ENCODE measurements around the gene PLOD1.

- TF ChIP-seq, protein P1, sequence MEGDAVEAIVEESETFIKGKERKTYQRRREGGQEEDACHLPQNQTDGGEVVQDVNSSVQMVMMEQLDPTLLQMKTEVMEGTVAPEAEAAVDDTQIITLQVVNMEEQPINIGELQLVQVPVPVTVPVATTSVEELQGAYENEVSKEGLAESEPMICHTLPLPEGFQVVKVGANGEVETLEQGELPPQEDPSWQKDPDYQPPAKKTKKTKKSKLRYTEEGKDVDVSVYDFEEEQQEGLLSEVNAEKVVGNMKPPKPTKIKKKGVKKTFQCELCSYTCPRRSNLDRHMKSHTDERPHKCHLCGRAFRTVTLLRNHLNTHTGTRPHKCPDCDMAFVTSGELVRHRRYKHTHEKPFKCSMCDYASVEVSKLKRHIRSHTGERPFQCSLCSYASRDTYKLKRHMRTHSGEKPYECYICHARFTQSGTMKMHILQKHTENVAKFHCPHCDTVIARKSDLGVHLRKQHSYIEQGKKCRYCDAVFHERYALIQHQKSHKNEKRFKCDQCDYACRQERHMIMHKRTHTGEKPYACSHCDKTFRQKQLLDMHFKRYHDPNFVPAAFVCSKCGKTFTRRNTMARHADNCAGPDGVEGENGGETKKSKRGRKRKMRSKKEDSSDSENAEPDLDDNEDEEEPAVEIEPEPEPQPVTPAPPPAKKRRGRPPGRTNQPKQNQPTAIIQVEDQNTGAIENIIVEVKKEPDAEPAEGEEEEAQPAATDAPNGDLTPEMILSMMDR (conservative IDR thresholded peaks at IDR 0.05; ENCODE audit: low read depth, low read length) = no peak
- no peak for TF ChIP-seq EZH2 (IDR thresholded peaks at IDR 0.05; ENCODE audit: borderline replicate concordance, low read depth, low read length, poor library complexity, severe bottlenecking)
Observed at GRCh38 chr1:12022036-12022435, 87.5 kb downstream of the PLOD1 start.

All from A673 (cell line).